ENCODE data around the gene ETFA. TPM values are rescaled to one million over a fixed set of nuclear protein-coding genes. Genes with fewer than 3 reads are reported as not detected.

ETFA gene
- total RNA-seq, 2 donors from 2014 or later = 68.6 to 82.8 TPM

DNA sequence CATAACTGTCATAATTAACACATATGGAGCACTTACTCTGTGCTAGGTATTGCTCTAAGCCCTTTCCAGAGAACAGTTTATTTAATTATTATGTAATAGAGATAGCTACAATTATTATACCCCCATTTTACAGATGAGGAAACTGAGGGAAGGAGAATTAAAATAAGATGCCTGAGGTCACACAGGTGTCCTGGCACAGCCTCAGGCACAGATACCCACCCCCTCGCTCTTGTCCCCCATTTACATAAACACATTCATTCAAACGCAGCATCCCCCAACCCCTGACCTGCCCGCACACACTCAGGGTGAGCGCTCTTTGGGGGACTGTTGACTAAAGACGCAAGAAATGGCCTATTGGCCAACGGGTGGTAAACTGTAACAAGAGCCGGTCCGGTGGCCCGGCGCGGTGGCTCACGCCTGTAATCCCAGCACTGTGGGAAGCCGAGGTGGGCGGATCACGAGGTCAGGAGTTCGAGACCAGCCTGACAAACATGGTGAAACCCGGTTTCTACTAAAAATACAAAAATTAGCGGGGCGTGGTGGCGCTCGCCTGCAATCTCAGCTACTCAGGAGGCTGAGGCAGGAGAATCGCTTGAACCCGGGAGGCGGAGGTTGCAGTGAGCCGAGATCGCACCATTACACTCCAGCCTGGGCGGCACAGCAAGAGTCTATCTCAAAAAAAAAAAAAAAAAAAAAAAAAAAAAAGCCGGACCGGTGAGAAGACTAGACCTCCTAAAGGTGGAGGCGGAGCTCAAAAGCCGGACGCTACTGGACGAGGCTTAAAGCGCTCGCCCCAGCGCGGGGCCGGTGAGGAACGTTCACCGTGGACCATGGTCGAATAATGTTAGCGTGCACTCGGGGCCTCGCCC, 23.4 kb upstream of the ETFA start:
- intact Hi-C loops (cut with DNase I) = no loop called here
- WGBS = 52% methylated on average over 44 of the region's 44 CpGs
- H3K36me3 ChIP-seq = no peaks in the 10 kb centered on the region
- no peak for DNase-seq (ENCODE audit: low spot score)
- H3K27me3 ChIP-seq (replicated peaks; ENCODE audit: insufficient read depth) = peaks cover 33% of the 10 kb centered on the region
- H3K4me1 ChIP-seq (replicated peaks) = no peaks in the 10 kb centered on the region
- H3K9me3 ChIP-seq = no peaks in the 10 kb centered on the region
- H3K27ac ChIP-seq = no peak overlapping the region
- H3K4me3 ChIP-seq = no peak overlapping the region
- TF ChIP-seq POLR2AphosphoS5 (IDR thresholded peaks at IDR 0.05) = no peak
- TF ChIP-seq, protein P1, sequence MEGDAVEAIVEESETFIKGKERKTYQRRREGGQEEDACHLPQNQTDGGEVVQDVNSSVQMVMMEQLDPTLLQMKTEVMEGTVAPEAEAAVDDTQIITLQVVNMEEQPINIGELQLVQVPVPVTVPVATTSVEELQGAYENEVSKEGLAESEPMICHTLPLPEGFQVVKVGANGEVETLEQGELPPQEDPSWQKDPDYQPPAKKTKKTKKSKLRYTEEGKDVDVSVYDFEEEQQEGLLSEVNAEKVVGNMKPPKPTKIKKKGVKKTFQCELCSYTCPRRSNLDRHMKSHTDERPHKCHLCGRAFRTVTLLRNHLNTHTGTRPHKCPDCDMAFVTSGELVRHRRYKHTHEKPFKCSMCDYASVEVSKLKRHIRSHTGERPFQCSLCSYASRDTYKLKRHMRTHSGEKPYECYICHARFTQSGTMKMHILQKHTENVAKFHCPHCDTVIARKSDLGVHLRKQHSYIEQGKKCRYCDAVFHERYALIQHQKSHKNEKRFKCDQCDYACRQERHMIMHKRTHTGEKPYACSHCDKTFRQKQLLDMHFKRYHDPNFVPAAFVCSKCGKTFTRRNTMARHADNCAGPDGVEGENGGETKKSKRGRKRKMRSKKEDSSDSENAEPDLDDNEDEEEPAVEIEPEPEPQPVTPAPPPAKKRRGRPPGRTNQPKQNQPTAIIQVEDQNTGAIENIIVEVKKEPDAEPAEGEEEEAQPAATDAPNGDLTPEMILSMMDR (IDR thresholded peaks at IDR 0.05) = no peak

DNA sequence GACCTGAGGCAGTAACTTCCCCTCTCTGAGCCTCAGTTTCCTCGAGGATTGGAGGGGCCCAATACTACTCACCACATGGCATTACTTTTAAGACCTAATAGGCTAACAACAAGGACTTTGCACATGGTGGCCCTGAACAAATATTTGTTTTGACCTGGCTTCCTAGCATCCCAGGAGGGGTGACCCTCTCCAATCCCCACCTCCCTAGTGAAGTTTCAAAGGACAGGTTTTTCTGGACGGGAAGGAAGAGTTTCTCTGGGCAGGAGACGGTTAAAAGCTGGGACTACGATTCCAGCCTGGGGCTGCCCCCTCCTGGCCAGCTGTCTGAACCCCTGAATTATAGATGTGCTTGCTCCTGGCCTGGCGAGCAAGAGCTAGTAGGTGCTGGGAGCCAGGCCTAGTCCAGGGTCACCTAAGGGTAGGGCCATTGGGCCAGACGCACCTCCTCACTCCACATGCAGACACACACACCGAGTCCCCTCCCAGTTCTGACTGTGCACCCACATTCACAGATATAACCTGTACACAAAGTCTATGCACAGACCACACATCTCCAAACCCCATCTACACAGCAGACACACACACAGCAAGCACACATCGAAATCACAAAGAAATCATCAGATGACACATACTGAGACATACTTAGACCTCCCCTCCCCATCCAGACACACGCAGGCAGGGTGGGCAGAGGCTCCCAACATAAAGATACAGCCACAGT, 22.6 kb upstream of the ETFA start:
- WGBS = 55% methylated on average over 9 of the region's 9 CpGs
- no peaks in the 10 kb centered on the region for H3K4me1 ChIP-seq (replicated peaks)
- intact Hi-C loops (cut with DNase I) = no loop called here
- TF ChIP-seq POLR2A (IDR thresholded peaks at IDR 0.05) = no peak
- TF ChIP-seq, protein P1 (IDR thresholded peaks at IDR 0.05) = peak in 1 of 4 experiments; percentile 26
- H3K27me3 ChIP-seq (replicated peaks; ENCODE audit: insufficient read depth) = peaks cover 26% of the 10 kb centered on the region
- no peaks in the 10 kb centered on the region for H3K9me3 ChIP-seq
- no peak overlapping the region for H3K4me3 ChIP-seq
- no peaks in the 10 kb centered on the region for H3K36me3 ChIP-seq
- DNase-seq (ENCODE audit: low spot score) = no peak
- no peak overlapping the region for H3K27ac ChIP-seq

DNA sequence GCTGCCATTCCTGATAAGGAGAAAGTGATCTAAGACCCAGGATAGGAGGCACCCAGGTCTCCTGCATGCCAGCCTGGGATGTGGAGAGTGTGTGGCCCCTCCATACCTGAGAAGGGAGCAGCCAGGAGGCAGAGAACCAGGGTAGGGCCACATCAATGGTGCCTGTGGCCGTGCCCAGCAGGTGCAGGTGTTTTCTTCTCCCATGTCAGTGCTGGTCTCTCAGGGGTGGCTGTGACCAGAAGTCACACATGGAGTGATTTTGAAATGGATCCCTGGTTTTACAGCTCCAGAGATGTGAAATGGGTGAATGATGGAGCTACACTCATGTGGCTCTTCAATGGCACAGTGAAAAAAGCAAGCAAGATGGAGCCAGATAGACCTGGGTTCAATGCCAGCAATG, 22.0 kb upstream of the ETFA start:
- no peak overlapping the region for H3K4me3 ChIP-seq
- no peak for DNase-seq (ENCODE audit: low spot score)
- no peak overlapping the region for H3K27ac ChIP-seq
- TF ChIP-seq POLR2AphosphoS5 (IDR thresholded peaks at IDR 0.05) (no peak), POLR2A (IDR thresholded peaks at IDR 0.05) (no peak)
- TF ChIP-seq, protein P1 (IDR thresholded peaks at IDR 0.05) = no peak
- H3K9me3 ChIP-seq = no peaks in the 10 kb centered on the region
- 94% methylated on average over 1 of the region's 1 CpG for WGBS
- H3K4me1 ChIP-seq (replicated peaks) = no peaks in the 10 kb centered on the region
- H3K27me3 ChIP-seq (replicated peaks; ENCODE audit: insufficient read depth) = peaks cover 23% of the 10 kb centered on the region
- intact Hi-C loops (cut with DNase I) = no loop called here
- no peaks in the 10 kb centered on the region for H3K36me3 ChIP-seq

DNA sequence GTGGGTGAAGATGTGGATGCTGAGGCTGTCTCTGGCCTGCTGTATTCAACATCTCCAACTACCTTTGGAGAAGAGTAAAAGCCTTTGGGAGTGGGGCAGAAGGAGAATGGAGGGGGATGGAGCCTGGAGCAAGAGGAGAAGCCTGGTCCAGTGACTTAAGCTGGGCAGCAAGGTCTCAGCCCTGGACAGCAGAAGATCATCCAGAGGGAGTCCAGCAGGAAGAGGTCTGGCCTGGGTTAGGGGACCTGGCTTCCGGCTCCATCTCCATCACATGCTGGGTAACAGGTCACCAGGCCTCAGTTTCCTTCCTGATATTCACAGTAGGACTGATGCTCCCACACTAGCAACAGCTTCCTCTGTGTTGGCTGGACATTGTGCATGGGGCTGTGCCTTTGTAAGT, 21.5 kb upstream of the ETFA start:
- Histone ChIP-seq H3K27ac (no peak overlapping the region), H3K9me3 (no peaks in the 10 kb centered on the region), H3K4me3 (no peak overlapping the region), H3K36me3 (no peaks in the 10 kb centered on the region), H3K4me1 (replicated peaks) (no peaks in the 10 kb centered on the region), H3K27me3 (replicated peaks; ENCODE audit: insufficient read depth) (peaks cover 18% of the 10 kb centered on the region)
- DNase-seq (ENCODE audit: low spot score) = no peak
- intact Hi-C loops (cut with DNase I) = no loop called here
- TF ChIP-seq POLR2AphosphoS5 (IDR thresholded peaks at IDR 0.05) (no peak), POLR2A (IDR thresholded peaks at IDR 0.05) (no peak)
- TF ChIP-seq, protein P1 (IDR thresholded peaks at IDR 0.05) = no peak
- WGBS = 100% methylated on average over 1 of the region's 1 CpG

Measured in prostate gland (tissue), 2 donors.